NCI-H1694 (cell line): ENCODE results near the gene FXYD4.
"Not testable (repeated sequence)": the region's sequence is repeated elsewhere in the genome, so short reads cannot be mapped to it uniquely, and the experiment has no call there.

Source experiments
- DNase-seq: peaks from one replicate; lab custom pipeline; 2025; lab: John Stamatoyannopoulos, UW

The FXYD4 gene

DNA sequence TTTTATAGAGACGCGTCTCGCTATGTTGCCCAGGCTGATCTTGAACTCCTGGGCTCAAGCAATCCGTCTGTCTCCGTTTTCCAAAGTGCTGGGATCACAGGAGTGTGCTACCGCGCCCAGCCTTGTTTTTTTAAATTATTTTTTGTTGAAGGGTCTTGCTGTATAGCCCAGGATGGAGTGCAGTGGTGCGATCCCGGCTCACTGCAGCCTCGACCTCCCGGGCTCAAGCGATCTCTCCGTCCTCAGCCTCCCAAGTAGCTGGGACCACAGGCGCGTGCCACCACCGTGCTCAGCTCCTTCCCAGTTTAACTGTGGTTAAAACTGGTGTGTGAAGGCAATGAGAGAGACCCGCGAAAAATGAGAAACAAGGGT, 48.5 kb downstream of the FXYD4 start:
- no peak for DNase-seq

DNA sequence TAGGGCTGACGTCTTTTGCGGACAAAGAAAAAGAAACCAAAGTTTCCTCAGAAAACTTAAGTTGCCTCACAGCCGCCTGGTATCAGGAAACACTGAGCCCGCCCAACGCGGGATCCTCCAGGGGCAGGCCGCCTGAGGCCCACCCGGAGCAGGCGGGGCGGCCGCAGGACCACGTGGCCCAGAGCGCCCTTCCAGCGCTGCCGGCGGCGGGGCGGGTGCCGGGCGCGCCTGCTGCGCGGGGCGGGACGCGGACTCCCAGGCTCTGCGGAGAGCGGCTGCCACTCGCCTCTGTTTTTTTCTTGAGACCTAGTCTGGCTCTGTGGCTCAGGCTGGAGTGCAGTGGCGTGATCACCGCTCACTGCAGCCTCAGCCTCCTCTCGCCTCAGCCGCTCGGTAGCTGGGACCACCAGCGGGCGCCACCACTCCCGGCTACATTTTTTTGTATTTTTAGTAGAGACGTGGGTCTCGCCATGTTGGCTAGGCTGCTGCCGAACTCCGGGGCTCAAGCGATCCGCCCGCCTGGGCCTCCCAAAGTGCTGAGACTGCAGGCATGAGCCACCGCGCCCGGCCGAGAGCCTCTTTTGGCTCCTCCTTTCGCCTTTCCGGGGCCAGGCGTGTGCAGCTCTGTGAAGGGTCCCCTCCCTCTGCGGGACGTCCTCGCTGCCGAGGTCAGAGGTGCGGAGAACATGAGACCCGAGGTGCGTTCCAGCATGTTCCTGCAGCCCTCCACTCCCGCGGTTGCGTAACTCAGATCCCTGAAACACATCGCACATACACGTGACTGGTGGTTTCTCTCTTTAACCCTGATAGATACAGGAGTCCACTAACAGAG, 49.1 kb downstream of the FXYD4 start:
- DNase-seq = peak; percentile 13

DNA sequence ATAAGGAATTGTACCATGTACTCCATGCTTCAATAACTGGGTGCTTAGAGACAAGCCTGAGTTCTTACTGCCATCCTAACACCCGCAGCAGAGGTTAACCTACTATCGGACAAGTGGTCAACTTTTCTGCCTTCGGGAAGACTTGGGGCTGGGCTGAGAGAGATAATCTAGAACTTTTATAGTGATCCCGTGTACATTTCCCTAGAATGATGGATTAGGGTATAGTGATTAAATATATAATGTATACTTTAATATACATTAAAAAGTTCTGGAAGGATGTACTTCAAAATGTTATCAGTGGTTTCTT, 49.7 kb downstream of the FXYD4 start:
- no peak for DNase-seq

DNA sequence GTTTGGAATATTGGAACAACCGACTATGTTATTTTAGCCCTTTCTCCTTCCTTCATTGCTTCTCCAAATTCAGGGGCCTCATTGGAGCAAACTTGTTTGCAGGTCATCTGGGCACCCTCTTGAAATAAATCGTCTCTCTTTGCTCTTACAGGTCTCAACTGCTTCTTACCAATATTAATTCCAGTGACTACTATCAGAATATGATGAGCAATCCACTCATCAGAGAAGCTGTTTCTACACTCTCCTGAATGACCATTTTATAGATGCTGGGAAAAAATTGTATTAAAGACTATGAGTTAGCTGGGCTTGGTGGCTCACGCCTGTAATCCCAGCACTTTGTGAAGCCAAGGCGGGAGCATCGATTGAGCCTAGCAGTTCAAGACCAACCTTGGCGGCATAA, 50.1 kb downstream of the FXYD4 start:
- DNase-seq = no peak

DNA sequence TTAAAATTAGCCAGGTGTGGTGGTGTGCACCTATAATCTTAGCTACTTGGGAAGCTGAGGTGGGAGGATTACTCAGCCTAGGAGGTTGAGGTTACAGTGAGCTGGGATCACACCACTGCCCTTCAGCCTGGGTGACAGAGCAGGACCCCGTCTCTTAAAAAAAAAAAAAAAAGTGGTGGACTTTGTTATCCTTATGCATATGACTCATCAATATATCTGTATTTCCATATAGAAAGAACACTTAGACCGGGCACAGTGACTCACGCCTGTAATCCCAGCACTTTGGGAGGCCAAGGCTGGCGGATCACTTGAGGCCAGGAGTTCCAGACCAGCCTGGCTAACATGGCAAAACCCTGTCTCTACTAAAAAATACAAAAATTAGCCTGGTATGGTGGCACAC, 50.5 kb downstream of the FXYD4 start:
- not testable (repeated sequence) for DNase-seq

DNA sequence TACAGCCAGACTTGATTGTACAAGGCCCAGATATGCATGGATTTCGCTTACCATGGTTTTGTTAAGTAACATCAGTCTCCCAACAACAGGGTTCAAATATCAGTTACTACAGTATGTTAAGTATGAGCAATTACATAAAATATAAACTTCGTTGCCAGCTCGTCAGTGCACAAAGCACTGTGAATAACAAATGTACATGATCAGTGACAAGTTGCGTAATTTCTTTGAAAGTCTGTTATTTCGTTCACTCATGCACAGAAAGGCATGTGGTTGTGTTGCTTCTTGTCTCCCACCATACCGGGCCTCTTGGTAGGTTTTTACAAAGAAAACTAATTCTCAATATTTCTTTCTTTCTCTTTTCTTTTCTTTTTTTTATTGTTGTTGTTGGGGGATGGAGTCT, 53.0 kb downstream of the FXYD4 start:
- DNase-seq = no peak
